ENCODE results near the gene PJVK. TPM values are rescaled to one million over a fixed set of nuclear protein-coding genes. Genes with fewer than 3 reads are reported as not detected.

Gene PJVK
- total RNA-seq (2021; ENCODE audit: unreplicated experiment) (3.7 TPM), Bru-seq, nascent RNA (percentile 57 among the genes with signal in this experiment), BruChase-seq, experiment 1, labeled RNA remaining after a 2-hour chase (percentile 66 among the genes with signal in this experiment), BruChase-seq, experiment 2, labeled RNA remaining after a 6-hour chase (percentile 66 among the genes with signal in this experiment)
- polyA plus RNA-seq (2012; ENCODE audit: insufficient read length): 2.5 TPM
- long read RNA-seq, partial matches to known transcripts: 0 of 1 reads
- long read RNA-seq, other reads (novel, unspliced or antisense): 1 of 1 reads

GRCh38 chr2:178450774-178451525 lies at the start of gene PJVK, which contains the start of gene PRKRA:
PJVK (plus strand) TSS chr2:178451378; CDS start chr2:178453410, 2,032 bp downstream.
PRKRA (minus strand) TSS chr2:178451175; CDS start chr2:178451030, 145 bp downstream.
- peak within 1 kb of the TSS; percentile 88 to 95 for H3K4me3 ChIP-seq (ENCODE audit: low read depth in 2 of 2, low read length in 2 of 2)
- peaks cover 9% of the 10 kb centered on the region; the same call in 1 of the 2 replicates for H3K4me1 ChIP-seq (ENCODE audit: control insufficient read depth, insufficient read depth, low read length)
- peak within 1 kb of the TSS; percentile 96 for H3K27ac ChIP-seq (ENCODE audit: low read length)
- H3K27me3 ChIP-seq (ENCODE audit: control insufficient read depth, insufficient read depth, low read length): no peaks in the 10 kb centered on the region
- in situ Hi-C loops (cut with HindIII; ENCODE audit: low pct_unique_long_range_greater_than_20kb, low sequenced_read_pairs): no loop called here
- DNase-seq (ENCODE audit: low read depth, low spot score): peak; percentile 78
- ATAC-seq: peak; percentile 97
- BruUV-seq (replicated peaks): no TSS peak
- peaks cover 17% of the 10 kb centered on the region for H3K36me3 ChIP-seq (ENCODE audit: control insufficient read depth, insufficient read depth, low read length)
- TF ChIP-seq POLR2AphosphoS5 (IDR thresholded peaks at IDR 0.05; ENCODE audit: low read depth, low read length) (peak; percentile 91), SIN3A (IDR thresholded peaks at IDR 0.05; ENCODE audit: borderline replicate concordance, insufficient read depth, low read depth, low read length) (peak; percentile 83; the same call in 1 of the 2 replicates), CTCF (IDR thresholded peaks at IDR 0.05) (no peak)
- ChIA-PET POLR2A (interaction anchor here (1.0 kb wide), 1 partner anchor 15 kb away, joined by 3 read pairs; no protein-coding TSS in a partner anchor), CTCF (interaction anchor here (0.5 to 0.8 kb wide), 2 partner anchors 72 to 170 kb away, joined by 3 read pairs; no protein-coding TSS in a partner anchor)
- no peaks in the 10 kb centered on the region for H3K9me3 ChIP-seq (ENCODE audit: control insufficient read depth, insufficient read depth, low read depth, low read length)
- intact Hi-C loops (cut with micrococcal nuclease; ENCODE audit: unreplicated experiment): loop anchor here (2.0 kb wide), 1 partner anchor 28 kb away; the partner anchor contains the start of gene FKBP7

- BruUV-seq (replicated peaks): no TSS peak
- in situ Hi-C loops (cut with HindIII; ENCODE audit: low pct_unique_long_range_greater_than_20kb, low sequenced_read_pairs): no loop called here
- no peak for TF ChIP-seq TCF7L2 (IDR thresholded peaks at IDR 0.05; ENCODE audit: low read depth, low read length)
- TF ChIP-seq POLR2AphosphoS5 (IDR thresholded peaks at IDR 0.05; ENCODE audit: low read depth, low read length): no peak
- no peak for TF ChIP-seq CTCF (IDR thresholded peaks at IDR 0.05)
- TF ChIP-seq SIN3A (IDR thresholded peaks at IDR 0.05; ENCODE audit: borderline replicate concordance, insufficient read depth, low read depth, low read length): no peak
- no peak for TF ChIP-seq REST (IDR thresholded peaks at IDR 0.05; ENCODE audit: insufficient read depth in 1 of 2, low read depth in 2 of 2, low read length in 1 of 2)
- CTCF ChIA-PET: no interaction called here
- H3K36me3 ChIP-seq (ENCODE audit: control insufficient read depth, insufficient read depth, low read length): no peaks in the 10 kb centered on the region
- ATAC-seq (no peak), DNase-seq (ENCODE audit: low read depth, low spot score) (no peak)
- POLR2A ChIA-PET: no interaction called here
- H3K9me3 ChIP-seq (ENCODE audit: control insufficient read depth, insufficient read depth, low read depth, low read length): no peaks in the 10 kb centered on the region
- H3K27me3 ChIP-seq (ENCODE audit: control insufficient read depth, insufficient read depth, low read length): no peaks in the 10 kb centered on the region
- intact Hi-C loops (cut with micrococcal nuclease; ENCODE audit: unreplicated experiment): no loop called here
- no peak overlapping the region for H3K27ac ChIP-seq (ENCODE audit: low read length)
- peaks cover 4% of the 10 kb centered on the region for H3K4me1 ChIP-seq (ENCODE audit: control insufficient read depth, insufficient read depth, low read length)
- H3K4me3 ChIP-seq (ENCODE audit: low read depth in 2 of 2, low read length in 2 of 2): no peak overlapping the region
Observed at GRCh38 chr2:178401994-178402437, 49.2 kb upstream of the PJVK start.
